Transverse colon (tissue), 4 donors: Measurements from ENCODE around the gene SRRM4. TPM values are rescaled to one million over a fixed set of nuclear protein-coding genes. Genes with fewer than 3 reads are reported as not detected.

Source experiments
- DNase-seq: peaks from one replicate; pipeline ENCODE4 v3.0.0-alpha.2; 2019
- H3K27ac ChIP-seq, 4 donors: fragments of 200-600 bp; sonication (generic); 2 replicates each; pipeline ENCODE4 v1.5.1; 2016 to 2018; ENCODE audit warnings: inconsistent platforms in 4 of 4
- H3K27me3 ChIP-seq: fragments of 200-600 bp; sonication (generic); 2 replicates; pipeline ENCODE4 v1.5.1; 2017; ENCODE audit warnings: inconsistent platforms
- H3K36me3 ChIP-seq, 4 donors: fragments of 200-600 bp; sonication (generic); 2 replicates each; pipeline ENCODE4 v1.5.1; 2017 to 2019; ENCODE audit warnings: inconsistent platforms in 4 of 4
- H3K4me1 ChIP-seq, 4 donors: fragments of 200-600 bp; sonication (generic); 2 replicates each; pipeline ENCODE4 v1.5.1; 2017 to 2020; ENCODE audit warnings: inconsistent platforms in 4 of 4
- H3K4me3 ChIP-seq, 4 donors: fragments of 200-600 bp; sonication (generic); 1 replicate in 1 of 4; 2 replicates in 3 of 4; pipeline versions ENCODE4 v1.5.1 to v1.6.1; 2017 to 2019; ENCODE audit warnings: inconsistent platforms in 4 of 4
- H3K9me3 ChIP-seq, 2 donors: fragments of 200-600 bp; sonication (generic); 2 replicates each; pipeline ENCODE4 v1.5.1; 2017 to 2019; ENCODE audit warnings: inconsistent platforms in 2 of 2
- EP300 ChIP-seq: sonication (generic); formaldehyde crosslinking; IDR thresholded peaks from one replicate; pipeline ENCODE4 v1.6.1; 2017; ENCODE audit warnings: antibody characterized with exemption, low read depth
- POLR2A ChIP-seq: fragments of 450-650 bp; IDR thresholded peaks from one replicate; pipeline ENCODE4 v1.6.1; 2016; ENCODE audit warnings: antibody characterized with exemption, mild to moderate bottlenecking, moderate library complexity
- POLR2AphosphoS5 ChIP-seq, 3 donors: sonication (generic); formaldehyde crosslinking; IDR thresholded peaks; one replicate each; pipeline ENCODE4 v1.6.1; 2016; ENCODE audit warnings: antibody characterized with exemption in 3 of 3
- WGBS, 2 donors: methylation state at CpG; one replicate each; pipeline ENCODE4 v1.1.5; 2018; ENCODE audit warnings: low coverage in 1 of 2; 5-methylcytosine and 5-hydroxymethylcytosine counted together
- in situ Hi-C, 4 donors: fragments of 200-750 bp; cut with MboI; loops; one replicate each; pipeline versions ENCODE4 v1.15.0 to v1.15.1; 2017; ENCODE audit warnings: low sequenced_read_pairs in 3 of 4, low pct_ligation_motif_present in 1 of 4, low pct_unique_long_range_greater_than_20kb in 1 of 4
- intact Hi-C: fragments of 100-400 bp; cut with DNase I; formaldehyde crosslinking; loops from one replicate; pipeline ENCODE4 v1.15.1; 2023; ENCODE audit warnings: low total_unique reads
- total RNA-seq, 4 donors: library from RNA; depleted of rRNA; stranded (reverse); fragments of >200 nt; gene quantifications; one replicate each; pipeline ENCODE4 v1.1.0, GENCODE V29; 2016
- TF ChIP-seq, protein P1 (sequence below), 5 experiments: fragments of 200-600 bp in 3 of 5; fragments of 450-650 bp in 2 of 5; sonication (generic) in 3 of 5; IDR thresholded peaks; 1 replicate in 2 of 5; 2 replicates in 3 of 5; pipeline ENCODE4 v1.5.1; 2016 to 2017; ENCODE audit warnings: antibody characterized with exemption in 5 of 5, inconsistent platforms in 3 of 5, mild to moderate bottlenecking in 2 of 5, moderate library complexity in 1 of 5

The SRRM4 gene
- total RNA-seq, 4 donors from 2014 or later: 0.14 TPM; not detected in 3

DNA sequence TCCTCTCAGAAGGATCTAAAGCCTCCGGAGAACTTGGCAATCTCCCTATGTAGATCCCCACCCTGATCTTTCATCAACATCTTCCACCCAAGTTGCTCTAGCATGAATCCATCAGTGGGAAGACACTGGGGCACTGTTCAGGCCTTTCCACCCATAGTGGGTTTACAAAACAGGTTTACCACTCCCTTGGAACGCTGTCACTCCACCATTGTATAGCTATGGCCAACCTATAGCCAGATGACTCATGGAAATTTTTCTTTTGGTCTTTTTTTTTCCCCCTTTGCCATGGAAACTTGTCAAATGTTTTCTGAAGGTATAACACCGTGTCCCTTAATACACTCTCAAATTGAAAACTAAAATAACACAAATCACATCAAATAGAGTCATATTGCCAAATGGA, 186.6 kb downstream of the SRRM4 start:
- H3K27me3 ChIP-seq: no peaks in the 10 kb centered on the region
- DNase-seq: no peak
- H3K27ac ChIP-seq: no peak overlapping the region
- no peaks in the 10 kb centered on the region for H3K36me3 ChIP-seq
- H3K4me3 ChIP-seq: no peak overlapping the region
- intact Hi-C loops: no loop called here
- H3K9me3 ChIP-seq: no peaks in the 10 kb centered on the region
- H3K4me1 ChIP-seq: no peaks in the 10 kb centered on the region
- no peak for TF ChIP-seq EP300
- no peak for TF ChIP-seq POLR2A
- TF ChIP-seq POLR2AphosphoS5 (IDR thresholded peaks at IDR 0.05): no peak
- TF ChIP-seq, protein P1, sequence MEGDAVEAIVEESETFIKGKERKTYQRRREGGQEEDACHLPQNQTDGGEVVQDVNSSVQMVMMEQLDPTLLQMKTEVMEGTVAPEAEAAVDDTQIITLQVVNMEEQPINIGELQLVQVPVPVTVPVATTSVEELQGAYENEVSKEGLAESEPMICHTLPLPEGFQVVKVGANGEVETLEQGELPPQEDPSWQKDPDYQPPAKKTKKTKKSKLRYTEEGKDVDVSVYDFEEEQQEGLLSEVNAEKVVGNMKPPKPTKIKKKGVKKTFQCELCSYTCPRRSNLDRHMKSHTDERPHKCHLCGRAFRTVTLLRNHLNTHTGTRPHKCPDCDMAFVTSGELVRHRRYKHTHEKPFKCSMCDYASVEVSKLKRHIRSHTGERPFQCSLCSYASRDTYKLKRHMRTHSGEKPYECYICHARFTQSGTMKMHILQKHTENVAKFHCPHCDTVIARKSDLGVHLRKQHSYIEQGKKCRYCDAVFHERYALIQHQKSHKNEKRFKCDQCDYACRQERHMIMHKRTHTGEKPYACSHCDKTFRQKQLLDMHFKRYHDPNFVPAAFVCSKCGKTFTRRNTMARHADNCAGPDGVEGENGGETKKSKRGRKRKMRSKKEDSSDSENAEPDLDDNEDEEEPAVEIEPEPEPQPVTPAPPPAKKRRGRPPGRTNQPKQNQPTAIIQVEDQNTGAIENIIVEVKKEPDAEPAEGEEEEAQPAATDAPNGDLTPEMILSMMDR (IDR thresholded peaks at IDR 0.05): no peak
- 61 to 68% methylated on average over 3 of the region's 3 CpGs for WGBS, 2 donors
- in situ Hi-C loops: no loop called here

- no peaks in the 10 kb centered on the region for H3K27me3 ChIP-seq
- in situ Hi-C loops (no loop called here), intact Hi-C loops (no loop called here)
- WGBS, 2 donors: 76 to 86% methylated on average over 3 of the region's 3 CpGs
- H3K4me3 ChIP-seq: no peak overlapping the region
- no peak for TF ChIP-seq EP300
- TF ChIP-seq POLR2A: no peak
- TF ChIP-seq, protein P1 (IDR thresholded peaks at IDR 0.05): no peak
- H3K4me1 ChIP-seq: no peaks in the 10 kb centered on the region
- H3K27ac ChIP-seq: no peak overlapping the region
- no peaks in the 10 kb centered on the region for H3K9me3 ChIP-seq
- DNase-seq: no peak
- no peaks in the 10 kb centered on the region for H3K36me3 ChIP-seq
Observed at GRCh38 chr12:119168721-119169120, 187.4 kb downstream of the SRRM4 start.

DNA sequence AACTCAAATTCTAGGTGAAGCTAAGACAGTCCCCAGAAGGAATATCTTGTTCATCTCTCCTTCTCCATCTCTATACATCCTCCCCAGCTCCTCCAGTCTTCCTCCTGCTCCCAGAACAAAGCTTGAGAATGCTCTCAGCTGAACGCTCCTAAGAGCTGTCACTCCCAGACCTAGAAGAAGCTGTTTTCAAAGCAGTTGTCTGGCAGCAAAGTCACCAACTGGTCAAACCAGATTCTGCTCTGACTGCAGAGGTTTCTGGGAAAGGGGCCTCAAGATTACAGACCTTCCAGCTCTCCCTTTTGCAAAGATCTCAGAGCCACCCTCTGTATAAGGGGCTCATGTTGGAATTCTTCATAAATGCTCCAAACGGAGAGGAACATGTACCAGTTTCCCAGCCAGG, 187.8 kb downstream of the SRRM4 start:
- Histone ChIP-seq H3K36me3 (no peaks in the 10 kb centered on the region), H3K4me3 (no peak overlapping the region), H3K9me3 (no peaks in the 10 kb centered on the region), H3K27me3 (no peaks in the 10 kb centered on the region), H3K4me1 (no peaks in the 10 kb centered on the region), H3K27ac (no peak overlapping the region)
- 30 to 60% methylated on average over 1 to 2 of the region's 2 CpGs for WGBS, 2 donors
- in situ Hi-C loops: no loop called here
- TF ChIP-seq POLR2AphosphoS5 (IDR thresholded peaks at IDR 0.05) (no peak), POLR2A (no peak), EP300 (no peak)
- TF ChIP-seq, protein P1 (IDR thresholded peaks at IDR 0.05): no peak
- no peak for DNase-seq
- intact Hi-C loops: no loop called here

GRCh38 chr12:119171291-119171690, 189.9 kb downstream of the SRRM4 start:
- intact Hi-C loops (no loop called here), in situ Hi-C loops (no loop called here)
- DNase-seq: no peak
- peaks cover 0 to 4% (median 0%) of the 10 kb centered on the region in 4 donors for H3K4me1 ChIP-seq
- H3K4me3 ChIP-seq: no peak overlapping the region
- no peaks in the 10 kb centered on the region for H3K9me3 ChIP-seq
- no peaks in the 10 kb centered on the region for H3K36me3 ChIP-seq
- TF ChIP-seq POLR2A: no peak
- TF ChIP-seq POLR2AphosphoS5 (IDR thresholded peaks at IDR 0.05): no peak
- no peak for TF ChIP-seq EP300
- TF ChIP-seq, protein P1 (IDR thresholded peaks at IDR 0.05): no peak
- WGBS, 2 donors: 67 to 72% methylated on average over 2 to 5 of the region's 5 CpGs
- no peak overlapping the region for H3K27ac ChIP-seq
- no peaks in the 10 kb centered on the region for H3K27me3 ChIP-seq
